Adipocyte (in vitro differentiated cells): Measurements from ENCODE around the gene SEMA3G.
A peak's percentile ranks its signal among the peaks of the same experiment; 100 is the strongest.

Source experiments
- DNase-seq: peaks from one replicate; pipeline ENCODE4 v3.0.0-alpha.2; 2015; ENCODE audit warnings: low read depth
- H3K27me3 ChIP-seq: replicated peaks from 2 replicates; pipeline ENCODE4 v1.7.0; 2013; ENCODE audit warnings: mild to moderate bottlenecking, low read length, moderate library complexity; ENCODE audit not compliant: control insufficient read depth, insufficient read depth
- H3K36me3 ChIP-seq: 2 replicates; pipeline ENCODE4 v1.7.0; 2013; ENCODE audit warnings: low read length, mild to moderate bottlenecking, moderate library complexity; ENCODE audit not compliant: control insufficient read depth, insufficient read depth, severe bottlenecking
- H3K4me1 ChIP-seq: 2 replicates; pipeline ENCODE4 v1.7.0; 2013; ENCODE audit warnings: mild to moderate bottlenecking, low read length, moderate library complexity; ENCODE audit not compliant: control insufficient read depth, insufficient read depth
- H3K4me3 ChIP-seq: 2 replicates; pipeline ENCODE4 v1.7.0; 2013; ENCODE audit warnings: mild to moderate bottlenecking, low read length, moderate library complexity
- H3K9ac ChIP-seq: 2 replicates; pipeline ENCODE4 v1.7.0; 2013; ENCODE audit warnings: mild to moderate bottlenecking, low read length, moderate library complexity
- H3K9me3 ChIP-seq: 2 replicates; pipeline ENCODE4 v1.7.0; 2013; ENCODE audit warnings: mild to moderate bottlenecking, low read length, moderate library complexity; ENCODE audit not compliant: control insufficient read depth

The SEMA3G gene

GRCh38 chr3:52441091-52441771, 3.7 kb downstream of the SEMA3G start:
- Histone ChIP-seq H3K4me1 (peaks cover 29% of the 10 kb centered on the region), H3K27me3 (no peaks in the 10 kb centered on the region), H3K9ac (no peak overlapping the region), H3K36me3 (peaks cover 20% of the 10 kb centered on the region), H3K9me3 (no peaks in the 10 kb centered on the region), H3K4me3 (no peak overlapping the region)
- no peak for DNase-seq

- no peaks in the 10 kb centered on the region for H3K9me3 ChIP-seq
- no peak overlapping the region for H3K9ac ChIP-seq
- peaks cover 35% of the 10 kb centered on the region for H3K4me1 ChIP-seq
- DNase-seq, result no peak
- H3K4me3 ChIP-seq, result no peak overlapping the region
- no peaks in the 10 kb centered on the region for H3K27me3 ChIP-seq
- peaks cover 20% of the 10 kb centered on the region for H3K36me3 ChIP-seq
Measured at GRCh38 chr3:52440671-52441070, 4.2 kb downstream of the SEMA3G start.

GRCh38 chr3:52440249-52440551, 4.7 kb downstream of the SEMA3G start:
- Histone ChIP-seq H3K9ac (no peak overlapping the region), H3K4me3 (no peak overlapping the region)

GRCh38 chr3:52439426-52440248, 5.3 kb downstream of the SEMA3G start:
- Histone ChIP-seq H3K9me3 (no peaks in the 10 kb centered on the region), H3K4me3 (no peak overlapping the region), H3K27me3 (no peaks in the 10 kb centered on the region), H3K4me1 (peaks cover 45% of the 10 kb centered on the region), H3K36me3 (peaks cover 20% of the 10 kb centered on the region), H3K9ac (no peak overlapping the region)
- no peak for DNase-seq

More at GRCh38 chr3:52440249-52440551, 4.7 kb downstream of the SEMA3G start:
- Histone ChIP-seq H3K9me3 (no peaks in the 10 kb centered on the region), H3K36me3 (peaks cover 20% of the 10 kb centered on the region), H3K4me1 (peaks cover 39% of the 10 kb centered on the region), H3K27me3 (no peaks in the 10 kb centered on the region)
- DNase-seq, result no peak

- DNase-seq, result no peak
- H3K9me3 ChIP-seq, result no peaks in the 10 kb centered on the region
- peaks cover 20% of the 10 kb centered on the region for H3K36me3 ChIP-seq
- H3K9ac ChIP-seq, result no peak overlapping the region
- no peak overlapping the region for H3K4me3 ChIP-seq
- peaks cover 52% of the 10 kb centered on the region for H3K4me1 ChIP-seq
- no peaks in the 10 kb centered on the region for H3K27me3 ChIP-seq
Measured at GRCh38 chr3:52438579-52439425, 6.1 kb downstream of the SEMA3G start.

- no peaks in the 10 kb centered on the region for H3K9me3 ChIP-seq
- no peak overlapping the region for H3K4me3 ChIP-seq
- H3K4me1 ChIP-seq, result peaks cover 52% of the 10 kb centered on the region
- DNase-seq, result no peak
- no peak overlapping the region for H3K9ac ChIP-seq
- H3K27me3 ChIP-seq, result no peaks in the 10 kb centered on the region
- H3K36me3 ChIP-seq, result peaks cover 20% of the 10 kb centered on the region
Measured at GRCh38 chr3:52438104-52438376, 6.9 kb downstream of the SEMA3G start.

GRCh38 chr3:52437326-52438103, 7.4 kb downstream of the SEMA3G start:
- Histone ChIP-seq H3K27me3 (no peaks in the 10 kb centered on the region), H3K4me1 (peaks cover 52% of the 10 kb centered on the region), H3K9ac (no peak overlapping the region), H3K9me3 (no peaks in the 10 kb centered on the region), H3K4me3 (no peak overlapping the region), H3K36me3 (peaks cover 20% of the 10 kb centered on the region)
- DNase-seq, result no peak

GRCh38 chr3:52436500-52437149, 8.3 kb downstream of the SEMA3G start:
- no peak overlapping the region for H3K4me3 ChIP-seq
- no peaks in the 10 kb centered on the region for H3K9me3 ChIP-seq
- H3K27me3 ChIP-seq, result no peaks in the 10 kb centered on the region
- peaks cover 58% of the 10 kb centered on the region for H3K4me1 ChIP-seq
- DNase-seq, result peak; percentile 86
- H3K9ac ChIP-seq, result peak overlapping the region; percentile 19
- peaks cover 20% of the 10 kb centered on the region for H3K36me3 ChIP-seq

GRCh38 chr3:52435246-52436101, 9.4 kb downstream of the SEMA3G start:
- Histone ChIP-seq H3K27me3 (no peaks in the 10 kb centered on the region), H3K9ac (no peak overlapping the region), H3K36me3 (peaks cover 14% of the 10 kb centered on the region), H3K4me1 (peaks cover 58% of the 10 kb centered on the region), H3K9me3 (no peaks in the 10 kb centered on the region), H3K4me3 (no peak overlapping the region)
- no peak for DNase-seq
